Endothelial cell of umbilical vein (primary cell): ENCODE results near the gene KCTD6. TPM values are rescaled to one million over a fixed set of nuclear protein-coding genes. Genes with fewer than 3 reads are reported as not detected.

ENCODE experiments used
- BruUV-seq: library from RNA; stranded (reverse); fragments of 400-500 nt; replicated peaks from 2 replicates; lab custom pipeline; 2021; lab: Mats Ljungman, UMichigan
- CTCF ChIA-PET: fragments of 300-600, 350-600 bp; sonication (Branson Sonifier 250); formaldehyde crosslinking; loops from one replicate; lab custom pipeline; 2021; ENCODE audit warnings: antibody characterized with exemption, inconsistent platforms; lab: Charles Lee
- POLR2A ChIA-PET: fragments of 300-600, 350-600 bp; sonication (Branson Sonifier 250); formaldehyde crosslinking; loops from one replicate; lab custom pipeline; 2021; ENCODE audit warnings: antibody characterized with exemption, inconsistent platforms; lab: Charles Lee
- DNase-seq: peaks from one replicate; pipeline ENCODE4 v3.0.0-alpha.2; 2011; ENCODE audit warnings: low read depth, low spot score
- FAIRE-seq: peaks from 2 replicates; lab custom pipeline; 2011; peaks lifted over from hg19 to GRCh38; lab: Jason Lieb, UNC
- H2AFZ ChIP-seq: 2 replicates; pipeline ENCODE4 v1.6.0; 2012; ENCODE audit warnings: low read depth, low read length, control low read depth, inconsistent platforms
- H3K27ac ChIP-seq: 2 replicates; pipeline ENCODE4 v1.5.1; 2011; ENCODE audit warnings: low read depth, mild to moderate bottlenecking, control low read depth, low read length, moderate library complexity; ENCODE audit not compliant: insufficient read depth
- H3K27me3 ChIP-seq, 2 experiments: 2 replicates each; pipeline versions ENCODE4 v1.6.0 to v1.6.1; 2011; ENCODE audit warnings: low read length in 2 of 2, mixed read lengths in 1 of 2; ENCODE audit not compliant: control insufficient read depth in 2 of 2, insufficient read depth in 2 of 2
- H3K36me3 ChIP-seq, 2 experiments: 2 replicates in 1 of 2; 3 replicates in 1 of 2; pipeline ENCODE4 v1.5.1; 2011; ENCODE audit warnings: low read length in 2 of 2, mild to moderate bottlenecking in 1 of 2, moderate library complexity in 1 of 2; ENCODE audit not compliant: control insufficient read depth in 2 of 2, insufficient read depth in 2 of 2; ENCODE audit errors: extremely low read depth in 1 of 2
- H3K4me1 ChIP-seq: 3 replicates; pipeline ENCODE4 v1.5.1; 2011; ENCODE audit warnings: mild to moderate bottlenecking, low read length; ENCODE audit not compliant: control insufficient read depth, insufficient read depth; ENCODE audit errors: extremely low read depth
- H3K4me2 ChIP-seq: 2 replicates; pipeline ENCODE4 v1.6.1; 2011; ENCODE audit warnings: low read length, control low read depth, mixed read lengths; ENCODE audit not compliant: insufficient read depth
- H3K4me3 ChIP-seq, 3 experiments: fragments of 200-600 bp in 1 of 3; sonication (generic), shearing (Covaris generic) in 1 of 3; replicated peaks in 1 of 3; 2 replicates each; pipeline ENCODE4 v1.5.1; 2011 to 2016; ENCODE audit warnings: control low read depth in 3 of 3, low read length in 3 of 3, mild to moderate bottlenecking in 2 of 3, inconsistent platforms in 1 of 3, low read depth in 1 of 3, moderate library complexity in 1 of 3; ENCODE audit not compliant: insufficient read depth in 1 of 3
- H3K79me2 ChIP-seq: 2 replicates; pipeline ENCODE4 v1.6.0; 2012; ENCODE audit warnings: low read length, inconsistent platforms; ENCODE audit not compliant: control insufficient read depth, insufficient read depth
- H3K9ac ChIP-seq: replicated peaks from 2 replicates; pipeline ENCODE3; 2011; ENCODE audit warnings: low read length, control low read depth; ENCODE audit not compliant: insufficient read depth; ENCODE audit errors: extremely low read depth
- H3K9me1 ChIP-seq: replicated peaks from 3 replicates; pipeline ENCODE4 v1.6.0; 2011; ENCODE audit warnings: mild to moderate bottlenecking, low read length; ENCODE audit not compliant: control insufficient read depth, insufficient read depth; ENCODE audit errors: extremely low read depth
- H3K9me3 ChIP-seq: replicated peaks from 2 replicates; pipeline ENCODE4 v1.5.1; 2012; ENCODE audit warnings: low read length, inconsistent platforms; ENCODE audit not compliant: control insufficient read depth, insufficient read depth
- H4K20me1 ChIP-seq: replicated peaks from 2 replicates; pipeline ENCODE3; 2011; ENCODE audit warnings: mild to moderate bottlenecking, low read length; ENCODE audit not compliant: control insufficient read depth, insufficient read depth; ENCODE audit errors: extremely low read depth
- CTCF ChIP-seq, 2 donors: IDR thresholded peaks; 1 replicate in 1 of 2; 2 replicates in 1 of 2; pipeline ENCODE4 v1.5.1; 2011; ENCODE audit warnings: low read length in 2 of 2, mild to moderate bottlenecking in 2 of 2, moderate library complexity in 2 of 2, control low read depth in 1 of 2, inconsistent platforms in 1 of 2, low read depth in 1 of 2; ENCODE audit not compliant: insufficient read depth in 1 of 2; ENCODE audit errors: extremely low read depth in 1 of 2
- EZH2 ChIP-seq: IDR thresholded peaks from 2 replicates; pipeline ENCODE4 v1.6.1; 2012; ENCODE audit warnings: borderline replicate concordance, low read depth, mild to moderate bottlenecking, moderate library complexity, low read length, inconsistent platforms; ENCODE audit not compliant: severe bottlenecking
- FOS ChIP-seq: IDR thresholded peaks from 2 replicates; pipeline ENCODE4 v1.6.1; 2011; ENCODE audit warnings: mild to moderate bottlenecking, low read length, moderate library complexity, borderline replicate concordance; ENCODE audit not compliant: insufficient read depth
- GATA2 ChIP-seq: IDR thresholded peaks from 2 replicates; pipeline ENCODE4 v1.7.0; 2011; ENCODE audit warnings: low read depth, mild to moderate bottlenecking, moderate library complexity, mixed read lengths, low read length; ENCODE audit not compliant: insufficient read length, insufficient read depth
- JUN ChIP-seq: IDR thresholded peaks from 2 replicates; pipeline ENCODE4 v1.6.1; 2011; ENCODE audit warnings: borderline replicate concordance, low read depth; ENCODE audit not compliant: insufficient read length, insufficient read depth
- MYC ChIP-seq: IDR thresholded peaks from one replicate; pipeline ENCODE4 v1.6.1; 2011; ENCODE audit warnings: mild to moderate bottlenecking, low read depth, low read length
- POLR2A ChIP-seq: IDR thresholded peaks from 2 replicates; pipeline ENCODE4 v1.6.1; 2012; ENCODE audit warnings: low read depth, mild to moderate bottlenecking, control low read depth, low read length
- POLR2AphosphoS5 ChIP-seq: IDR thresholded peaks from 2 replicates; pipeline ENCODE4 v1.6.1; 2012; ENCODE audit warnings: low read depth, mild to moderate bottlenecking, control low read depth, low read length, moderate library complexity; ENCODE audit not compliant: insufficient read depth
- dilution Hi-C: fragments of 300-500 bp; cut with MboI; formaldehyde crosslinking; loops from one replicate; pipeline ENCODE4 v1.15.0; 2019; ENCODE audit warnings: low sequenced_read_pairs; ENCODE audit not compliant: extremely low pct_ligation_motif_present
- intact Hi-C: fragments of 100-400 bp; cut with micrococcal nuclease; formaldehyde crosslinking; loops from one replicate; pipeline ENCODE4 v1.10.0; 2022
- polyA plus RNA-seq, 4 experiments: library from polyadenylated mRNA; depleted of rRNA in 3 of 4; stranded (reverse) in 3 of 4; unstranded in 1 of 4; fragments of >200 nt; gene quantifications; 2 replicates each; pipeline versions ENCODE4 v1.2.1 to v1.2.3, GENCODE V29; 2011 to 2012; ENCODE audit warnings: missing spikeins in 1 of 4
- total RNA-seq: library from RNA; stranded (reverse); gene quantifications from 2 replicates; pipeline ENCODE4 v1.2.3, GENCODE V29; 2021
- TF ChIP-seq, protein P1 (sequence below): IDR thresholded peaks from 2 replicates; pipeline ENCODE4 v1.6.1; 2011; ENCODE audit not compliant: insufficient read depth, insufficient read length

The KCTD6 gene
- total and polyA plus RNA-seq, 2 donors (not counting 3 experiments of a cell fraction or from before 2014, with no cell fraction given) = 6.4 TPM

DNA sequence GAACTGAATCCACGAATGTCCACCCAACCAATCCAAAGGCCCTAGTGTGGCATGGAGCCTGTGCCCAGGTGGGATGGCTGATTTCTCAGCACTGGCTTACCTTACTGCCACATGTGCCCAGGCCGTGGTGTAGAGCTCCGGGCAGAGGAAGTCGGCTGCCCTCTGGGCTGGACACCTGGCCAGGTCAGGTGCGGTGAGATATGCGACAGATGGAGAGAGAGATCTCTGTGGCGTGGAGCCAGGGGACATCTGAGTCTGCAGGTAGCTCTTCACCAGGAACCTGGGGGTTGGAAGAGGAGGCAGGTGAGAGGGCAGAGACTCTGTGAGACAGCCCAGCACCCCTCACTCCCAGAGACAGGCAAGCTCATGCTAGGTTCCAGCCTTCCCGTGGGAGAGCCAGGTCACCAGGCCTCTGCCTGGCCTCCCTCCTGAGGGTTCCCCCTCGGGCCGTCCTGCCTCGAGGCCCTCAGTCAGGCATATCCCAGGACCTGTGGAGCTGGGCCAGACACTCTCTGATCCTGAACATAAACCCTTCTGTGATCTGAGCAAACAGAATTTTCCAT, 32.5 kb downstream of the KCTD6 start:
- POLR2A ChIA-PET = no interaction called here

More for the DNA sequence above, 32.5 kb downstream of the KCTD6 start:
- intact Hi-C loops = no loop called here
- H3K79me2 ChIP-seq = no peaks in the 10 kb centered on the region
- peaks cover 18% of the 10 kb centered on the region for H3K4me1 ChIP-seq
- dilution Hi-C loops = no loop called here
- no peak overlapping the region for H3K4me3 ChIP-seq
- no peaks in the 10 kb centered on the region for H3K36me3 ChIP-seq
- H3K4me2 ChIP-seq = no peak overlapping the region
- no peak for FAIRE-seq
- no peaks in the 10 kb centered on the region for H3K27me3 ChIP-seq
- no peak for DNase-seq
- TF ChIP-seq EZH2 (no peak), POLR2AphosphoS5 (no peak), JUN (no peak), CTCF (IDR thresholded peaks at IDR 0.05; ENCODE audit: extremely low read depth in 1 of 2, insufficient read depth in 1 of 2, low read depth in 1 of 2, low read length in 2 of 2) (no peak), MYC (no peak), GATA2 (no peak), POLR2A (no peak), FOS (no peak)
- TF ChIP-seq, protein P1, sequence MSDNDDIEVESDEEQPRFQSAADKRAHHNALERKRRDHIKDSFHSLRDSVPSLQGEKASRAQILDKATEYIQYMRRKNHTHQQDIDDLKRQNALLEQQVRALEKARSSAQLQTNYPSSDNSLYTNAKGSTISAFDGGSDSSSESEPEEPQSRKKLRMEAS = no peak
- no peaks in the 10 kb centered on the region for H4K20me1 ChIP-seq
- H2AFZ ChIP-seq = no peak overlapping the region
- H3K9ac ChIP-seq = no peak overlapping the region
- CTCF ChIA-PET = interaction anchor here (0.7 kb wide), 1 partner anchor 30 kb away, joined by 3 read pairs; no protein-coding TSS in a partner anchor
- H3K27ac ChIP-seq = no peak overlapping the region
- no TSS peak for BruUV-seq
- no peaks in the 10 kb centered on the region for H3K9me1 ChIP-seq
- H3K9me3 ChIP-seq = no peaks in the 10 kb centered on the region
